GM19438 (cell line): ENCODE measurements around the gene ATP5MC3.
"Not testable (repeated sequence)": the region's sequence is repeated elsewhere in the genome, so short reads cannot be mapped to it uniquely, and the experiment has no call there.

Source experiments
- ATAC-seq: cut with Tn5 transposase; IDR thresholded peaks from one replicate; pipeline ENCODE4 v1.9.1; 2021; ENCODE audit warnings: low read depth; ENCODE audit not compliant: unreplicated experiment

Gene ATP5MC3

DNA sequence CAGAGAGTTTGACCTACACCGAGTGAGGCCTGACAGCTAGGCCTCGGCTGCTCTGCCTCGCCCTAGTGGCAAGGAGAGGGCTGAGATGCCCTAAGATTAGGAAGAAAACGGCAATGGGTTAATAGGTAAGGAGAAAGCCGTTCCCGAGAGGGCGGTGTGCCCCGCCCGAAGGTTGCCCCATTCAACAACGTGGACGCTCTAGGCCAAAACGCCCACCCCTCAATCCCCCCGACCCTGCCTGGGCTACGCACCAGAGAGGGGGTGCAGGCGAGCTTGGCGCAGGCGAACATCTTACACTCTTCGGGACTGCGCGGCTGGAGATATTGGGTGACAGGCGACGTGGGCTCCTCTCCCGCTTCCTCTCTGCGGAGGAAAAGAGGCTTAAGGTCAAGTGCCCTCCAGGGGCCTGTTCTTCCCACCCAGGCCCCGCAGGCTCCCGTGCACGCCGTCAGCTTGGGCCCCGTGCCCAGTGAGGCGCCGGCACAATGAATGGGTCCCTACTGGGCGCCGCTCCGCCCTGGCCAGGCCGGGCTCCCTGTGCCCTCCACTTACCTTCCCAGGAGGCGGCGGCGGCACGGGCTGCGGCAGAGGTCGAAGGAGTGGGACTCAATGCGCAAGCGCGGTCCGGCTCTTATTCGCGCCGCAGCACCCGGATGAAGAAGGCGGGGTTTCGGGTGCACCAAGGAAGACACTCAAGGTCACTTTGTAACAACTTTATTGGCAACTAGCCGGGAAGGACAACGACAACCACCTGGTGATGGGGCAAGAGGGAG is at the start of gene ATP5MC3:
Gene ATP5MC3, minus strand, starts transcription at position 607 of the 773 bp plus-strand sequence. Its CDS starts 317 bp downstream, at position 290.
- ATAC-seq = peak; percentile 90

DNA sequence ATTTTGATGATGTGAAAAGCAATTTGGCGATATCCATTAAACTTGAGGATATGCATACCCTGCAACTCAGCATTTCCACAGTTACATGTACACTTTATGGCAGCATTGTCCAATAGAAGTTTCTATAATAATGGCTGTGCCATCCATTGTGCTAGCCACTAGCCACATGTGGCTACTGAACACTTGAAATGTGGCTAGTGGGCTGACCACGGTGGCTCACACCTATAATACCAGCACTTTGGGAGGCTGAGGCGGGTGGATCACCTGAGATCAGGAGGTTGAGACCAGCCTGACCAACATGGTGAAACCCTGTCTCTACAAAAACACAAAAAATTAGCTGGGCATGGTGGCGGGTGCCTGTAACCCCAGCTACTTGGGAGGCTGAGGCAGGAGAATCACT is 47.1 kb upstream of the ATP5MC3 start:
- not testable (repeated sequence) for ATAC-seq

- no peak for ATAC-seq
These were observed 46.7 kb upstream of the ATP5MC3 start for GRCh38 chr2:175228179-175228578.

- ATAC-seq = no peak
These were observed 45.9 kb upstream of the ATP5MC3 start for GRCh38 chr2:175227393-175227792.

DNA sequence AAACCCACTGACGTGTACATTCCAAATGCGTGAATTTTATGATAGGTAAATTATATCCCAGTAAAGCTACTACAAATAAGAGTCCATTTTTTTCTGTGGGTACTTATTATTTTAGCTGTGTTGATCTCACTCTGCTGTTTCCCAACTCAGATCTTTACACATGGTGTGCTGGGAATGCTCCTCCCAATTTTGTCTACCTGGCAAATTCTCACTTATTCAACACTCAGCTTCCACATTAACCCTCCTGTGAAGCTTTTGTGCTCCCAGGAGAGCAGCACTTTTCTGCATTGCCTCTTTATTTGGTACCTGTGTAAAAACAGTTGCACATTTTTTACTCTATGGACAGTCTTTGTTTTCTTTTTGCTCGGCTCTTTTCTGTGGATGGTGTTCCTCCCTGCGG is 38.6 kb upstream of the ATP5MC3 start:
- no peak for ATAC-seq

DNA sequence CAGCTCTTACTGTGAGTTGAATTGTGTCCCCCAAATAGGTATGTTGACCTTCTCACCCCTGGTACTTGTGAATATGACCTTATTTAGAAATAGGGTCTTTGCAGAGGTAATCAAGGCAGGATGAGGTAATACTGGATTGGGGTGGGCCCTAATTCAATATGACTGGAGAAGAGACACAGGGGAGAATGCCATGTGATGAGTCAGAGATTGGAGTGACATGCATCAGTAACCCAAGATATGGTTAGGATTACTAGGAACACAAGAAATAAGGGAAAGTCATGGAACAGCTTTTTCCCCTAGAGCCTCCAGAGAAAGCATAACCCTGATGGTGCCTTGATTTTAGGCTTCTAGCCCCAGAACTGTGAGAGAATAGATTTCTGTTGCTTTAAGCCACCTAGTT is 37.0 kb upstream of the ATP5MC3 start:
- ATAC-seq = no peak

DNA sequence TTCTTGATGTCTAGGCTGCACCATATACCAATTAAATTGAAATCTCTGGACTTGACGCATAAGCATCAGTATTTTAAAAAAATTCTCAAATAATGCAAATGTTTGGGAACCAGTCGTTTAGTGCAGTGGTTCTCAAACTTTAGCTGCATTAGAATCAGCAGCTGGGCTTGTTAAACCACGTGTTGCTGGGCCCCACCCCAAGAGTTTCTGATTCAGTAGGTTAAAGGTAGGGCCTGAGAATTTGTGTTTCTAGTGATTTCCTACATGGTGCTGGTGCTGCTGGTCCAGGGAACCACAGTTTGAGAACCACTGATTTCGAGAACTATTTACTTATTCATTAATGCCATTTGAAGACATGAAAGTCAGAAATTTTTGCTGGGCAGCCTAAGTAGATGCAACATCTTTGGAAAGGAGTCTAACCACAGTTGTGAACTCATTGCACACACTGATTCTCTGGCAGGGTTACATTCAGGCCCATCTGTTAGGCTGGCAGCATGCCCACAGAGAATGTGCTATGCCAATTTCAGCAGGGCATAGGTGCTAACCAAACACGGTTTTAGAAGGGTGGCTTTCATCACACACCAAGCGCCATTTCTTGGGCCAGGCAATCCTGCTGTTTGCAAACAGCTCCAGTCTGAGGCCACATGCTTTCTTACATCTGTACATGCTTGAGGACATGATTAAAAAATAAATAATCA is 26.4 kb upstream of the ATP5MC3 start:
- ATAC-seq = no peak

GRCh38 chr2:175206866-175207265 is 25.4 kb upstream of the ATP5MC3 start:
- ATAC-seq = no peak

GRCh38 chr2:175205523-175205922 is 24.0 kb upstream of the ATP5MC3 start:
- no peak for ATAC-seq

- ATAC-seq = peak; percentile 58
These were observed 22.3 kb upstream of the ATP5MC3 start for GRCh38 chr2:175203621-175204496.

GRCh38 chr2:175195012-175195411 is 13.5 kb upstream of the ATP5MC3 start:
- no peak for ATAC-seq

- ATAC-seq = no peak
These were observed 7.3 kb upstream of the ATP5MC3 start for GRCh38 chr2:175188761-175189160.

DNA sequence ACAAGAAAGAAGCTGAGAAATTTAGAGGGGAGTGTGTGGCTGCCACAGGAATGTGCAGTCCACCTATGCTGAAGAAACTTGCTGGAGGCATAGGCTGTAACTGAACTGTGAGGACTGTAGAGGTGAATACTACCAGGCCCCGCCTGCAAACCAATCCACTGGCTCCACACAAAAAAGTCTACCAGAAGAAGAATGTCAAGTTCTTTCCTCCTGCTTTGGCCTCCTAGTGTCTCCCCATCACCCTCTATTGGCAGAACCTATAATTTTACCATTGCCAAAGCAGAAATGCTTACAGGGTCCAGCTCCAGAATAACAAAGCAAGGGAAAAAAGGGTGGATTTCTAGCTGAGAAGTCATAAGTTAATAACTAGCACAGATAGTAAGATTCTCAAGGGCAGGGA is 5.9 kb upstream of the ATP5MC3 start:
- peak; percentile 74 for ATAC-seq

- no peak for ATAC-seq
These were observed 2.2 kb upstream of the ATP5MC3 start for GRCh38 chr2:175183674-175184073.

GRCh38 chr2:175181877-175182308 is 383 bp upstream of the ATP5MC3 start:
- no peak for ATAC-seq

GRCh38 chr2:175180701-175181103 is 808 bp downstream of the ATP5MC3 start:
- peak; percentile 42 for ATAC-seq

- no peak for ATAC-seq
These were observed 4.9 kb downstream of the ATP5MC3 start for GRCh38 chr2:175176624-175177023.

GRCh38 chr2:175175896-175176295 is 5.6 kb downstream of the ATP5MC3 start:
- no peak for ATAC-seq

GRCh38 chr2:175175320-175175719 is 6.2 kb downstream of the ATP5MC3 start:
- ATAC-seq = no peak

DNA sequence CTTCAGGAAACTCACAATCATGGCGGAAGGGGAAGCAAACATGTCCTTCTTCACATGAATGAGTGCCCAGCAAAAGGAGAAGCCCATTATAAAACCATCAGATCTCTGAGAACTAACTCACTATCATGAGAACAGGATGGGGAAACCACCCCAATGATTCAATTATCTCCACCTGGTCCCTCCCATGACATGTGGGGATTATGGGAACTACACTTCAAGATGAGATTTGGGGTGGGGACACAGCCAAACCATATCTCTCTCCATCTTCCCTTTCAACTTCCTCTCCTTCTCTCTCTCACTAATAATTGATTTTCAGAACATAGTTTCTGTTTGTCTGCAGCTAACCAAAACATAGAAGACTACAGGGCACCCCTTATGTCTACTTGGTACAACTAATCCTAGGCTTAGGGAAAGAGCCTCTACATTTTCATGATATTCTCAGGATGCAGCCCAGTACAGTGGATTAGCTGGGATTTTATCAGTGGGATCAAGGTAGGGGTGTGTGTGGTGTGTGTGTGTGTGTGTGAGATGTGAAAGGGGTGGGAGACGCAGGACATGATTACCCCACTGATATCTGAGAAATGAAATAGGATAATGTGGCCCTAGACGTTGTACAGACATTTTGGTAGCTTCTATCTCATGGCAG is 10.7 kb downstream of the ATP5MC3 start:
- no peak for ATAC-seq
